MCF 10A (cell line): Measurements from ENCODE around the gene TMUB1. TPM values are rescaled to one million over a fixed set of nuclear protein-coding genes. Genes with fewer than 3 reads are reported as not detected.

Experiments used
- BruUV-seq: library from RNA; stranded (reverse); fragments of 400-500 nt; replicated peaks from 2 replicates; lab custom pipeline; 2021; lab: Mats Ljungman, UMichigan
- CTCF ChIA-PET: fragments of 300-600 bp; sonication (Branson Sonifier 250); formaldehyde crosslinking; extraction: SDS; loops from one replicate; lab custom pipeline; 2021; ENCODE audit warnings: antibody characterized with exemption, inconsistent platforms; lab: Yijun Ruan, JAX
- POLR2A ChIA-PET: fragments of 300-600, 350-650 bp; sonication (Branson Sonifier 250); formaldehyde crosslinking; extraction: SDS; loops from one replicate; lab custom pipeline; 2020; ENCODE audit warnings: antibody characterized with exemption, inconsistent platforms; lab: Yijun Ruan, JAX
- DNase-seq: peaks from one replicate; pipeline ENCODE4 v3.0.0-alpha.2; 2018; ENCODE audit not compliant: unreplicated experiment
- H3K27ac Mint-ChIP-seq: one replicate; pipeline ENCODE4 v1.8.0; 2022; ENCODE audit warnings: mild to moderate bottlenecking, low read depth, mixed read lengths; ENCODE audit not compliant: unreplicated experiment
- H3K27me3 Mint-ChIP-seq: one replicate; pipeline ENCODE4 v1.8.0; 2022; ENCODE audit warnings: mixed read lengths; ENCODE audit not compliant: insufficient read depth, unreplicated experiment
- H3K36me3 Mint-ChIP-seq: one replicate; pipeline ENCODE4 v1.8.0; 2022; ENCODE audit warnings: mild to moderate bottlenecking, moderate library complexity, mixed read lengths; ENCODE audit not compliant: insufficient read depth, unreplicated experiment
- H3K4me1 Mint-ChIP-seq: one replicate; pipeline ENCODE4 v1.8.0; 2022; ENCODE audit warnings: mixed read lengths; ENCODE audit not compliant: insufficient read depth, unreplicated experiment
- H3K4me3 Mint-ChIP-seq: one replicate; pipeline ENCODE4 v1.8.0; 2022; ENCODE audit warnings: mild to moderate bottlenecking, moderate library complexity, mixed read lengths; ENCODE audit not compliant: unreplicated experiment
- H3K9me3 Mint-ChIP-seq: one replicate; pipeline ENCODE4 v1.8.0; 2022; ENCODE audit warnings: mixed read lengths; ENCODE audit not compliant: unreplicated experiment
- CTCF ChIP-seq: fragments of 200-600 bp; IDR thresholded peaks from one replicate; pipeline ENCODE4 v1.8.0; 2022; ENCODE audit warnings: antibody characterized with exemption, mild to moderate bottlenecking; ENCODE audit not compliant: unreplicated experiment
- intact Hi-C: fragments of 100-400 bp; cut with micrococcal nuclease; formaldehyde crosslinking; loops from 2 replicates; pipeline ENCODE4 v1.14.1; 2022
- total RNA-seq: library from RNA; stranded (reverse); gene quantifications from 2 replicates; pipeline ENCODE4 v1.2.3, GENCODE V29; 2022

The TMUB1 gene
- total RNA-seq, 1 experiment from 2014 or later, result 30.1 TPM

GRCh38 chr7:151057989-151058780, 25.1 kb downstream of the TMUB1 start:
- Mint-ChIP-seq H3K27ac (peak overlapping the region; percentile 87), H3K9me3 (no peaks in the 10 kb centered on the region), H3K36me3 (peaks cover 8% of the 10 kb centered on the region), H3K4me1 (peaks cover 34% of the 10 kb centered on the region), H3K4me3 (peak overlapping the region; percentile 97), H3K27me3 (no peaks in the 10 kb centered on the region)
- DNase-seq, result peak; percentile 99
- ChIA-PET POLR2A (interaction anchor here (0.9 to 8.4 kb wide), 7 partner anchors 10 to 58 kb away, joined by 3 to 151 read pairs (median 6); partner anchors contain the start of genes ABCB8, AGAP3, FASTK and TMUB1), CTCF (interaction anchor here (0.6 to 3.3 kb wide), 5 partner anchors 8 to 179 kb away, joined by 3 to 21 read pairs (median 4); no protein-coding TSS in a partner anchor)
- no peak for TF ChIP-seq CTCF
- BruUV-seq, result TSS peak; percentile 63
- intact Hi-C loops, result loop anchor here (1.0 kb wide), 3 partner anchors 29 to 53 kb away; partner anchors contain the start of gene ABCB8

- H3K4me3 Mint-ChIP-seq, result peak within 1 kb of the TSS; percentile 97
- H3K9me3 Mint-ChIP-seq, result no peaks in the 10 kb centered on the region
- POLR2A ChIA-PET, result interaction anchor here (0.9 to 8.4 kb wide), 5 partner anchors 11 to 58 kb away, joined by 3 to 151 read pairs (median 6); partner anchors contain the start of genes ABCB8, AGAP3, FASTK and TMUB1
- H3K4me1 Mint-ChIP-seq, result peaks cover 33% of the 10 kb centered on the region
- CTCF ChIA-PET, result interaction anchor here (0.6 to 3.3 kb wide), 4 partner anchors 9 to 1919 kb away, joined by 3 to 21 read pairs (median 4); no protein-coding TSS in a partner anchor
- peaks cover 6% of the 10 kb centered on the region for H3K36me3 Mint-ChIP-seq
- TF ChIP-seq CTCF, result no peak
- BruUV-seq, result no TSS peak
- peak within 1 kb of the TSS; percentile 87 for H3K27ac Mint-ChIP-seq
- no peaks in the 10 kb centered on the region for H3K27me3 Mint-ChIP-seq
- intact Hi-C loops, result no loop called here
- DNase-seq, result no peak
Observed at GRCh38 chr7:151057506-151057988, 25.7 kb downstream of the TMUB1 start, which contains the start of gene CDK5. Gene CDK5 (minus strand): TSS chr7:151057897. CDS start chr7:151057848, 49 bp downstream.

GRCh38 chr7:151056666-151057505, 26.4 kb downstream of the TMUB1 start:
- Mint-ChIP-seq H3K27ac (peak overlapping the region; percentile 87), H3K36me3 (peaks cover 6% of the 10 kb centered on the region), H3K4me3 (peak overlapping the region; percentile 97), H3K4me1 (peaks cover 32% of the 10 kb centered on the region), H3K9me3 (no peaks in the 10 kb centered on the region), H3K27me3 (no peaks in the 10 kb centered on the region)
- ChIA-PET CTCF (interaction anchor here (0.6 to 3.3 kb wide), 3 partner anchors 29 to 1918 kb away, joined by 3 to 21 read pairs (median 3); partner anchors contain the start of gene ABCB8), POLR2A (interaction anchor here (0.8 to 8.4 kb wide), 6 partner anchors 10 to 59 kb away, joined by 3 to 151 read pairs (median 5); partner anchors contain the start of genes ABCB8, AGAP3, FASTK and TMUB1)
- no TSS peak for BruUV-seq
- DNase-seq, result no peak
- no peak for TF ChIP-seq CTCF
- intact Hi-C loops, result no loop called here
